Left lung (tissue), 10 donors: Measurements from ENCODE around the gene ENTPD1. TPM values are rescaled to one million over a fixed set of nuclear protein-coding genes. Genes with fewer than 3 reads are reported as not detected.

Experiments used
- ATAC-seq: fragments of 200-7000 bp; cut with Tn5 transposase; one replicate; pipeline ENCODE4 v1.9.1; 2020; ENCODE audit warnings: moderate library complexity
- DNase-seq, 4 donors: peaks; one replicate each; pipeline ENCODE4 v3.0.0-alpha.2; 2013 to 2020
- H3K27ac ChIP-seq, 2 donors: fragments of 200-600 bp; sonication (generic) in 1 of 2; one replicate each; pipeline versions ENCODE4 v1.5.0 to v1.8.0; 2020 to 2021
- H3K27me3 ChIP-seq, 2 donors: fragments of 200-600 bp; sonication (generic) in 1 of 2; one replicate each; pipeline versions ENCODE4 v1.5.0 to v1.8.0; 2020 to 2021
- H3K36me3 ChIP-seq, 2 donors: fragments of 200-600 bp; sonication (generic) in 1 of 2; one replicate each; pipeline versions ENCODE4 v1.5.0 to v1.8.0; 2020 to 2021
- H3K4me1 ChIP-seq, 2 donors: fragments of 200-600 bp; one replicate each; pipeline ENCODE4 v1.8.0; 2021
- H3K4me3 ChIP-seq, 2 donors: fragments of 200-600 bp; sonication (generic) in 1 of 2; one replicate each; pipeline versions ENCODE4 v1.5.0 to v1.8.0; 2020 to 2021; ENCODE audit warnings: mild to moderate bottlenecking in 1 of 2
- H3K9me3 ChIP-seq, 2 donors: fragments of 200-600 bp; sonication (generic) in 1 of 2; one replicate each; pipeline versions ENCODE4 v1.5.0 to v1.8.0; 2020 to 2021
- CTCF ChIP-seq, 2 donors: fragments of 200-600 bp; sonication (generic) in 1 of 2; IDR thresholded peaks; one replicate each; pipeline versions ENCODE4 v1.5.0 to v1.8.0; 2021; ENCODE audit warnings: antibody characterized with exemption in 2 of 2
- intact Hi-C, 2 donors: fragments of 100-400 bp; cut with DNase I; formaldehyde crosslinking; loops; one replicate each; pipeline versions ENCODE4 v1.11.2 to v1.14.2; 2022
- polyA plus RNA-seq, 6 donors: library from polyadenylated mRNA; unstranded; fragments of 120-200 nt; gene quantifications; one replicate each; pipeline ENCODE4 v1.2.1, GENCODE V29; 2013; ENCODE audit not compliant: insufficient read length in 6 of 6
- total RNA-seq, 2 donors: library from RNA; stranded (reverse); fragmentation: NEBNext Ultra II Directional; extraction: Animal tissue kit (Norgen Biotek cat#: 25700); gene quantifications; one replicate each; pipeline ENCODE4 v1.2.1, GENCODE V29; 2021
- donor health status: DM: no; HTN: yes; CAD: no.
- donor health status: DM: no; HTN: no; CAD: no.

Gene ENTPD1
- total and polyA plus RNA-seq, 8 donors, result 20.2 to 37.6 (median 24.5) TPM

GRCh38 chr10:95832216-95833041, 76.5 kb downstream of the ENTPD1 start:
- H3K27ac ChIP-seq, result peak overlapping the region in 1 of 2 donors; percentile 45

GRCh38 chr10:95833042-95833610, 77.2 kb downstream of the ENTPD1 start:
- H3K27me3 ChIP-seq, result no peaks in the 10 kb centered on the region
- no peaks in the 10 kb centered on the region for H3K9me3 ChIP-seq
- intact Hi-C loops, result no loop called here
- H3K4me3 ChIP-seq, result no peak overlapping the region
- H3K4me1 ChIP-seq, result peaks cover 0 to 9% of the 10 kb centered on the region in 2 donors
- ATAC-seq, result no peak
- DNase-seq, result peak in 1 of 4 donors; percentile 26
- H3K36me3 ChIP-seq, result no peaks in the 10 kb centered on the region
- TF ChIP-seq CTCF (IDR thresholded peaks at IDR 0.05), result no peak
- peak overlapping the region; percentile 29 to 45 for H3K27ac ChIP-seq

More at GRCh38 chr10:95832216-95833041, 76.5 kb downstream of the ENTPD1 start:
- intact Hi-C loops, result no loop called here
- no peaks in the 10 kb centered on the region for H3K9me3 ChIP-seq
- no peak overlapping the region for H3K4me3 ChIP-seq
- H3K4me1 ChIP-seq, result peaks cover 0 to 5% of the 10 kb centered on the region in 2 donors
- DNase-seq (no peak), ATAC-seq (no peak)
- TF ChIP-seq CTCF (IDR thresholded peaks at IDR 0.05), result no peak
- no peaks in the 10 kb centered on the region for H3K36me3 ChIP-seq
- no peaks in the 10 kb centered on the region for H3K27me3 ChIP-seq

- no peak overlapping the region for H3K27ac ChIP-seq
- no peaks in the 10 kb centered on the region for H3K9me3 ChIP-seq
- ATAC-seq, result no peak
- no peak for DNase-seq
- H3K4me1 ChIP-seq, result peaks cover 0 to 13% of the 10 kb centered on the region in 2 donors
- intact Hi-C loops, result no loop called here
- TF ChIP-seq CTCF (IDR thresholded peaks at IDR 0.05), result no peak
- H3K4me3 ChIP-seq, result no peak overlapping the region
- H3K27me3 ChIP-seq, result no peaks in the 10 kb centered on the region
- H3K36me3 ChIP-seq, result no peaks in the 10 kb centered on the region
These were observed 78.4 kb downstream of the ENTPD1 start for GRCh38 chr10:95834406-95834805.

- no peaks in the 10 kb centered on the region for H3K9me3 ChIP-seq
- H3K36me3 ChIP-seq, result no peaks in the 10 kb centered on the region
- no peak overlapping the region for H3K27ac ChIP-seq
- no peaks in the 10 kb centered on the region for H3K27me3 ChIP-seq
- intact Hi-C loops, result no loop called here
- ATAC-seq (no peak), DNase-seq (no peak)
- TF ChIP-seq CTCF (IDR thresholded peaks at IDR 0.05), result no peak
- H3K4me1 ChIP-seq, result peaks cover 0 to 13% of the 10 kb centered on the region in 2 donors
- H3K4me3 ChIP-seq, result no peak overlapping the region
These were observed 79.3 kb downstream of the ENTPD1 start for GRCh38 chr10:95835149-95835860.

- TF ChIP-seq CTCF (IDR thresholded peaks at IDR 0.05), result no peak
- Histone ChIP-seq H3K27ac (no peak overlapping the region), H3K36me3 (no peaks in the 10 kb centered on the region)
These were observed 79.9 kb downstream of the ENTPD1 start for GRCh38 chr10:95835911-95836310.

More at GRCh38 chr10:95835911-95836310, 79.9 kb downstream of the ENTPD1 start:
- ATAC-seq (no peak), DNase-seq (no peak)
- intact Hi-C loops, result no loop called here
- Histone ChIP-seq H3K4me1 (peaks cover 0 to 13% of the 10 kb centered on the region in 2 donors), H3K27me3 (no peaks in the 10 kb centered on the region), H3K4me3 (no peak overlapping the region), H3K9me3 (no peaks in the 10 kb centered on the region)
